Progenitor cell of endocrine pancreas (in vitro differentiated cells): Measurements from ENCODE around the gene SCAMP5. TPM values are rescaled to one million over a fixed set of nuclear protein-coding genes. Genes with fewer than 3 reads are reported as not detected.
A peak's percentile ranks its signal among the peaks of the same experiment; 100 is the strongest.

ENCODE experiments used
- DNase-seq: peaks from one replicate; pipeline ENCODE4 v3.0.0; 2021; ENCODE audit warnings: low spot score; ENCODE audit not compliant: unreplicated experiment
- H3K27ac Mint-ChIP-seq: 2 replicates; pipeline ENCODE4 v1.8.0; 2021; ENCODE audit warnings: mild to moderate bottlenecking, moderate library complexity, mixed read lengths
- H3K27me3 Mint-ChIP-seq: 2 replicates; pipeline ENCODE4 v1.8.0; 2021; ENCODE audit warnings: mixed read lengths
- H3K36me3 Mint-ChIP-seq: 2 replicates; pipeline ENCODE4 v1.8.0; 2022; ENCODE audit warnings: mixed read lengths; ENCODE audit not compliant: insufficient read depth
- H3K4me1 Mint-ChIP-seq: 2 replicates; pipeline ENCODE4 v1.8.0; 2021; ENCODE audit warnings: low read depth, mixed read lengths
- H3K4me3 Mint-ChIP-seq: 2 replicates; pipeline ENCODE4 v1.8.0; 2021; ENCODE audit warnings: low read depth, mild to moderate bottlenecking, moderate library complexity, mixed read lengths
- H3K9me3 Mint-ChIP-seq: 2 replicates; pipeline ENCODE4 v1.8.0; 2021; ENCODE audit warnings: low read depth, mixed read lengths
- CTCF ChIP-seq: fragments of 200-600 bp; sonication (generic); IDR thresholded peaks from one replicate; pipeline ENCODE4 v1.5.0; 2021; ENCODE audit warnings: antibody characterized with exemption, mild to moderate bottlenecking; ENCODE audit not compliant: unreplicated experiment
- total RNA-seq: library from RNA; stranded (reverse); gene quantifications from 2 replicates; pipeline ENCODE4 v1.2.1, GENCODE V29; 2021

The SCAMP5 gene
- total RNA-seq, 1 donor from 2014 or later, result 55.9 TPM

GRCh38 chr15:75025107-75025506 lies 29.7 kb downstream of the SCAMP5 start:
- H3K4me3 Mint-ChIP-seq, result peak overlapping the region; percentile 88
- no peaks in the 10 kb centered on the region for H3K27me3 Mint-ChIP-seq
- peaks cover 1% of the 10 kb centered on the region for H3K36me3 Mint-ChIP-seq
- H3K4me1 Mint-ChIP-seq, result peaks cover 10% of the 10 kb centered on the region
- no peak overlapping the region for H3K27ac Mint-ChIP-seq
- no peak for DNase-seq
- TF ChIP-seq CTCF, result no peak
- H3K9me3 Mint-ChIP-seq, result no peaks in the 10 kb centered on the region

GRCh38 chr15:75025548-75026260 lies 30.3 kb downstream of the SCAMP5 start:
- Mint-ChIP-seq H3K27me3 (no peaks in the 10 kb centered on the region), H3K27ac (no peak overlapping the region), H3K36me3 (peaks cover 2% of the 10 kb centered on the region), H3K9me3 (no peaks in the 10 kb centered on the region), H3K4me3 (peak overlapping the region; percentile 88), H3K4me1 (peaks cover 10% of the 10 kb centered on the region)
- DNase-seq, result no peak
- no peak for TF ChIP-seq CTCF

GRCh38 chr15:75027551-75027950 lies 32.2 kb downstream of the SCAMP5 start:
- Mint-ChIP-seq H3K27ac (no peak overlapping the region), H3K4me1 (peaks cover 10% of the 10 kb centered on the region), H3K36me3 (peaks cover 7% of the 10 kb centered on the region), H3K4me3 (no peak overlapping the region), H3K27me3 (no peaks in the 10 kb centered on the region), H3K9me3 (no peaks in the 10 kb centered on the region)
- no peak for TF ChIP-seq CTCF
- DNase-seq, result no peak

DNA sequence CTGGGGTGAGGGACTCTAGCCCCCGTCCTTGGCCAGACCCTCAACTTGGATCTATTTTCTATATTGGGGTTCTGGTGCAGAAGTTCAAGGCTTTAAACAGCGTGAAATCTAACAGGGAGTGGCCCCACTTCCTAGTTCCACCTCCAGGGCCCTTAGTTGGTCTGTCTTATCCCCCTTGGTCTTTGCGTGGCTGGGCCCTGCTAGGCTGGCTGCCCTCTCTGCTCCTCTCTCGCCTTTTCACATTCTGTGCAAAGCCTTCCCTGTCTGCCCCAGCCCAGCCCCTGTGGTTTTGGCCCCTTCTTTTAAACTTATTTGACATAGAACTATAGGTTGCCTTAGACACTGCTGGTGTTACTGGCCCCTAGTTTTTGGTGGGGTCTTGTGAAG lies 33.6 kb downstream of the SCAMP5 start:
- H3K4me1 Mint-ChIP-seq, result peaks cover 14% of the 10 kb centered on the region
- no peaks in the 10 kb centered on the region for H3K27me3 Mint-ChIP-seq
- no peak overlapping the region for H3K27ac Mint-ChIP-seq
- H3K4me3 Mint-ChIP-seq, result no peak overlapping the region
- TF ChIP-seq CTCF, result no peak
- no peaks in the 10 kb centered on the region for H3K9me3 Mint-ChIP-seq
- no peak for DNase-seq
- H3K36me3 Mint-ChIP-seq, result peaks cover 8% of the 10 kb centered on the region

DNA sequence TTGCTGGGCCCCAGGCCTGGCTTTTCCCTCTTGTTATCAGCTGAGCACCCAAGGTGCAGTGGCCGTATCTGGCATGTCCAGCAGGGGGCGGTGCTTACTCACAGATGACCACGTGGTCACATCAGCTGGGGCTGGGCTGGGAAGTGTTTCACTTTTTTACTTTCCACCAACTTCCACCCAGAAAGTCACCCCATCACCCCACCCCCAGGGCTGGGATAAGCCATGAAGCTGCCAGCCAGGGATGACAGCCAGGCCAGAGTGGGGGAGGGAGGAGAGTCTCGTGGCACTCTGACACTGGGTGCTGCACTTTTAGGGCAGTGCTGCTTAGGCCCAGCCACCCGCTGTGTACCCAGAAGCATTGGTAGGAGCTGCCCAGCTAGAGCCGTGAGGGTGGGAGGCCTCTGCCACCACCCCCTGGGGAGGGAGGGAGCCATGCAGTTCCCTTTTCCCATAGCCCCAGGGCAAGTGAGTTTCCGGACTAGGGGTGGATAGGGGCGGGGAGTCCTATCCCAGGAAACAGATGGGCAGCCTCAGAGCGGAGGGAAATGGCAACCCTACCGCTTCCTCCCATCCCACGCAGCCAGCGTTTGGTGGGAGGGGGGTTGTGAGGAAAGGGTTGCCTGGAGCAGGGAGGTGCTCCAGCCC lies 34.1 kb downstream of the SCAMP5 start:
- H3K4me1 Mint-ChIP-seq, result peaks cover 12% of the 10 kb centered on the region

More for the DNA sequence above, 34.1 kb downstream of the SCAMP5 start:
- DNase-seq, result peak; percentile 93
- Mint-ChIP-seq H3K9me3 (no peaks in the 10 kb centered on the region), H3K27me3 (no peaks in the 10 kb centered on the region), H3K27ac (peak overlapping the region; percentile 53), H3K4me3 (no peak overlapping the region), H3K36me3 (peaks cover 8% of the 10 kb centered on the region)
- peak; percentile 94 for TF ChIP-seq CTCF
